ENCODE measurements around the gene POLD3.

DNA sequence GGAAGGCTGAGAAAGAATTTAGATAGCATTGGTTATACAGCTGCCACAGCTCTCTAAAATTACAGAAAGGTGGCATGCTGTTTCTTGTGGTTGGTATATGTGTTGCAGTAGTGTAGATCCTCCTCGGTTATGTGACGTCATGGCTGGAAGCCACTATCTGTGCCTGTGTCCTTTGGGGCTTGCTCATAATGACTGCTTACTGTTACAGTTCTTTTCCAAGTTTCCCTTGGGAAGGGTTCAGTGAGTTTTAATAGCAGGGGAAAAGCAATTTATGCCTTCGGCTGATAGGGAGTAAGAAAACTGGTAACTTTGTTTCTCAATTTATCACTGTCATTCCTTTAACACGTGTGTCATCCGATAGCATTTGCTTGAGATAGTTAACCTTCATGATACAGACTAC lies 47.2 kb downstream of the POLD3 start:
- TF ChIP-seq, protein P1, sequence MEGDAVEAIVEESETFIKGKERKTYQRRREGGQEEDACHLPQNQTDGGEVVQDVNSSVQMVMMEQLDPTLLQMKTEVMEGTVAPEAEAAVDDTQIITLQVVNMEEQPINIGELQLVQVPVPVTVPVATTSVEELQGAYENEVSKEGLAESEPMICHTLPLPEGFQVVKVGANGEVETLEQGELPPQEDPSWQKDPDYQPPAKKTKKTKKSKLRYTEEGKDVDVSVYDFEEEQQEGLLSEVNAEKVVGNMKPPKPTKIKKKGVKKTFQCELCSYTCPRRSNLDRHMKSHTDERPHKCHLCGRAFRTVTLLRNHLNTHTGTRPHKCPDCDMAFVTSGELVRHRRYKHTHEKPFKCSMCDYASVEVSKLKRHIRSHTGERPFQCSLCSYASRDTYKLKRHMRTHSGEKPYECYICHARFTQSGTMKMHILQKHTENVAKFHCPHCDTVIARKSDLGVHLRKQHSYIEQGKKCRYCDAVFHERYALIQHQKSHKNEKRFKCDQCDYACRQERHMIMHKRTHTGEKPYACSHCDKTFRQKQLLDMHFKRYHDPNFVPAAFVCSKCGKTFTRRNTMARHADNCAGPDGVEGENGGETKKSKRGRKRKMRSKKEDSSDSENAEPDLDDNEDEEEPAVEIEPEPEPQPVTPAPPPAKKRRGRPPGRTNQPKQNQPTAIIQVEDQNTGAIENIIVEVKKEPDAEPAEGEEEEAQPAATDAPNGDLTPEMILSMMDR (IDR thresholded peaks at IDR 0.05) = no peak
- TF ChIP-seq POLR2AphosphoS5 (IDR thresholded peaks at IDR 0.05) = no peak

All from breast epithelium (tissue), 3 donors.